ENCODE data around the gene RGP1. TPM values are rescaled to one million over a fixed set of nuclear protein-coding genes. Genes with fewer than 3 reads are reported as not detected.

The RGP1 gene
- total and polyA plus RNA-seq, 9 of the 15 experiments (the other 6 are each of a cell fraction or from before 2014, with no cell fraction given): 0.42 to 13.8 (median 6.7) TPM

DNA sequence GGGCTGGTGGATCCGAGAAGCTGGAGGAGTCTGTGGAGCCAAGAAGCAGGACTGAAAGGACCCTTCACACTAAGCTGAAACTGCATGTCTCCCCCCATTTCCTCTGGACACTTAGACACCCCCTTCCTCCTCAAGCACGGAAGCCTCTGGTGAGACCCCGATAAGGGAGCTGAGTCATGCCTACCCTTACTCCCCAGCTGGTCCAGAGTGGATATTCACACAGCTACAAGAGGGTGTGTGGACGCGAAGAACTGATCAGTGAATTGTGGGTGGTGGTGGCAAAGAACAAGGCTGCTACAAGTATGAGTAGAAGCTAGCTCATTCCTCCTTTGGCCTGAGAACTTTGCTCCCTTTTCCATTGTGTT lies 21.4 kb upstream of the RGP1 start:
- Histone ChIP-seq H2AFZ (ENCODE audit: low read depth, low read length) (no peak overlapping the region), H3K4me2 (ENCODE audit: insufficient read depth, low read length) (peak overlapping the region; percentile 94), H4K20me1 (replicated peaks; ENCODE audit: control insufficient read depth, insufficient read depth, low read length) (peaks cover 9% of the 10 kb centered on the region; the same call in 1 of the 2 replicates), H3K79me2 (ENCODE audit: control insufficient read depth, insufficient read depth, low read length) (peaks cover 68% of the 10 kb centered on the region), H3K9ac (ENCODE audit: insufficient read depth in 1 of 2, low read depth in 2 of 2, low read length in 2 of 2) (peak overlapping the region; percentile 85 to 87), H3K27ac (ENCODE audit: extremely low read depth, low read depth, low read length) (peak overlapping the region; percentile 97), H3K9me1 (ENCODE audit: control insufficient read depth, insufficient read depth, low read length) (peaks cover 8% of the 10 kb centered on the region), H3K4me3 (peak overlapping the region; percentile 85), H3K4me1 (replicated peaks in 1 of 2; ENCODE audit: control insufficient read depth in 2 of 2, insufficient read depth in 2 of 2, low read length in 2 of 2) (peaks cover 36 to 37% of the 10 kb centered on the region in 2 experiments), H3K36me3 (ENCODE audit: control insufficient read depth, insufficient read depth, low read length) (peaks cover 59% of the 10 kb centered on the region), H3K27me3 (ENCODE audit: control insufficient read depth in 2 of 2, insufficient read depth in 2 of 2, low read length in 2 of 2) (no peaks in the 10 kb centered on the region), H3K9me3 (replicated peaks; ENCODE audit: control insufficient read depth, insufficient read depth, low read depth, low read length) (no peaks in the 10 kb centered on the region)
- ChIA-PET CTCF (ENCODE audit: low intra/inter-chr PET ratio) (no interaction called here), POLR2A (interaction anchor here (0.7 to 3.0 kb wide), 14 partner anchors 10 to 119 kb away, joined by 3 to 21 read pairs (median 4); partner anchors contain the start of genes GBA2 and RGP1)
- ATAC-seq (no peak), FAIRE-seq (peak; percentile 83), DNase-seq (ENCODE audit: extremely low read depth in 1 of 4, low spot score in 3 of 4) (peak; percentile 44 to 82 (median 52))
- in situ Hi-C loops (cut with MboI): no loop called here
- intact Hi-C loops (cut with micrococcal nuclease): loop anchor here (2.0 kb wide), 1 partner anchor 31 kb away; no protein-coding TSS in a partner anchor
- no TSS peak for BruUV-seq (replicated peaks)
- 0% methylated on average over 5 of the region's 5 CpGs for WGBS (ENCODE audit: insufficient coverage, low coverage, missing lambda C conversion rate)
- TF ChIP-seq SOX6 (IDR thresholded peaks at IDR 0.05): no peak
- TF ChIP-seq, protein P1, sequence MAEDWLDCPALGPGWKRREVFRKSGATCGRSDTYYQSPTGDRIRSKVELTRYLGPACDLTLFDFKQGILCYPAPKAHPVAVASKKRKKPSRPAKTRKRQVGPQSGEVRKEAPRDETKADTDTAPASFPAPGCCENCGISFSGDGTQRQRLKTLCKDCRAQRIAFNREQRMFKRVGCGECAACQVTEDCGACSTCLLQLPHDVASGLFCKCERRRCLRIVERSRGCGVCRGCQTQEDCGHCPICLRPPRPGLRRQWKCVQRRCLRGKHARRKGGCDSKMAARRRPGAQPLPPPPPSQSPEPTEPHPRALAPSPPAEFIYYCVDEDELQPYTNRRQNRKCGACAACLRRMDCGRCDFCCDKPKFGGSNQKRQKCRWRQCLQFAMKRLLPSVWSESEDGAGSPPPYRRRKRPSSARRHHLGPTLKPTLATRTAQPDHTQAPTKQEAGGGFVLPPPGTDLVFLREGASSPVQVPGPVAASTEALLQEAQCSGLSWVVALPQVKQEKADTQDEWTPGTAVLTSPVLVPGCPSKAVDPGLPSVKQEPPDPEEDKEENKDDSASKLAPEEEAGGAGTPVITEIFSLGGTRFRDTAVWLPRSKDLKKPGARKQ (CRISPR knock-in tag; IDR thresholded peaks at IDR 0.05): no peak
- TF ChIP-seq CREB1 (IDR thresholded peaks at IDR 0.05): no peak
- no peak for TF ChIP-seq CREB1 (CRISPR knock-in tag; IDR thresholded peaks at IDR 0.05)
- TF ChIP-seq CHD4 (IDR thresholded peaks at IDR 0.05; ENCODE audit: insufficient read depth, insufficient replicate concordance, low read depth, low read length, poor library complexity, severe bottlenecking): no peak
- TF ChIP-seq ZNF140 (CRISPR knock-in tag; IDR thresholded peaks at IDR 0.05): no peak
- TF ChIP-seq WHSC1 (IDR thresholded peaks at IDR 0.05; ENCODE audit: low read length): no peak
- TF ChIP-seq PYGO2 (tag; IDR thresholded peaks at IDR 0.05): no peak
- no peak for TF ChIP-seq ZFPM2 (CRISPR knock-in tag; IDR thresholded peaks at IDR 0.05)
- no peak for TF ChIP-seq RCOR1 (IDR thresholded peaks at IDR 0.05; ENCODE audit: borderline replicate concordance in 1 of 2, low read depth in 2 of 2, low read length in 2 of 2)
- TF ChIP-seq, protein P2, sequence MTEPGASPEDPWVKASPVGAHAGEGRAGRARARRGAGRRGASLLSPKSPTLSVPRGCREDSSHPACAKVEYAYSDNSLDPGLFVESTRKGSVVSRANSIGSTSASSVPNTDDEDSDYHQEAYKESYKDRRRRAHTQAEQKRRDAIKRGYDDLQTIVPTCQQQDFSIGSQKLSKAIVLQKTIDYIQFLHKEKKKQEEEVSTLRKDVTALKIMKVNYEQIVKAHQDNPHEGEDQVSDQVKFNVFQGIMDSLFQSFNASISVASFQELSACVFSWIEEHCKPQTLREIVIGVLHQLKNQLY (CRISPR knock-in tag; conservative IDR thresholded peaks at IDR 0.05): no peak
- TF ChIP-seq KDM5B (IDR thresholded peaks at IDR 0.05; ENCODE audit: insufficient replicate concordance, low read depth, low read length): no peak
- no peak for TF ChIP-seq POLR2A (conservative IDR thresholded peaks at IDR 0.05)
- TF ChIP-seq, protein P3, sequence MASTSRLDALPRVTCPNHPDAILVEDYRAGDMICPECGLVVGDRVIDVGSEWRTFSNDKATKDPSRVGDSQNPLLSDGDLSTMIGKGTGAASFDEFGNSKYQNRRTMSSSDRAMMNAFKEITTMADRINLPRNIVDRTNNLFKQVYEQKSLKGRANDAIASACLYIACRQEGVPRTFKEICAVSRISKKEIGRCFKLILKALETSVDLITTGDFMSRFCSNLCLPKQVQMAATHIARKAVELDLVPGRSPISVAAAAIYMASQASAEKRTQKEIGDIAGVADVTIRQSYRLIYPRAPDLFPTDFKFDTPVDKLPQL (IDR thresholded peaks at IDR 0.05; ENCODE audit: extremely low read depth, insufficient read length): no peak
- TF ChIP-seq MYNN (IDR thresholded peaks at IDR 0.05): no peak
- no peak for TF ChIP-seq MYNN (CRISPR knock-in tag; IDR thresholded peaks at IDR 0.05)
- TF ChIP-seq CAMTA2 (CRISPR knock-in tag; conservative IDR thresholded peaks at IDR 0.05): no peak
- peak; percentile 43 for TF ChIP-seq TAF1 (IDR thresholded peaks at IDR 0.05; ENCODE audit: control insufficient read depth, extremely low read depth, insufficient read depth, low read length, severe bottlenecking)
- no peak for TF ChIP-seq ATF4 (CRISPR knock-in tag; IDR thresholded peaks at IDR 0.05)
- TF ChIP-seq MTA3 (IDR thresholded peaks at IDR 0.05; ENCODE audit: borderline replicate concordance): no peak
- TF ChIP-seq ZKSCAN8 (CRISPR knock-in tag; IDR thresholded peaks at IDR 0.05): no peak
- TF ChIP-seq ZC3H11A (IDR thresholded peaks at IDR 0.05; ENCODE audit: low read depth, low read length): no peak
